Activated CD8-positive, alpha-beta memory T cell treated with anti-CD3 and anti-CD28 coated beads, Interleukin-2, amount 50 U/mL, for 1 hour (primary cell): ENCODE measurements around the gene HOXB13.

Experiments
- DNase-seq: peaks from one replicate; pipeline ENCODE4 v3.0.0-alpha.2; 2020; ENCODE audit errors: extremely low read depth

HOXB13 gene

DNA sequence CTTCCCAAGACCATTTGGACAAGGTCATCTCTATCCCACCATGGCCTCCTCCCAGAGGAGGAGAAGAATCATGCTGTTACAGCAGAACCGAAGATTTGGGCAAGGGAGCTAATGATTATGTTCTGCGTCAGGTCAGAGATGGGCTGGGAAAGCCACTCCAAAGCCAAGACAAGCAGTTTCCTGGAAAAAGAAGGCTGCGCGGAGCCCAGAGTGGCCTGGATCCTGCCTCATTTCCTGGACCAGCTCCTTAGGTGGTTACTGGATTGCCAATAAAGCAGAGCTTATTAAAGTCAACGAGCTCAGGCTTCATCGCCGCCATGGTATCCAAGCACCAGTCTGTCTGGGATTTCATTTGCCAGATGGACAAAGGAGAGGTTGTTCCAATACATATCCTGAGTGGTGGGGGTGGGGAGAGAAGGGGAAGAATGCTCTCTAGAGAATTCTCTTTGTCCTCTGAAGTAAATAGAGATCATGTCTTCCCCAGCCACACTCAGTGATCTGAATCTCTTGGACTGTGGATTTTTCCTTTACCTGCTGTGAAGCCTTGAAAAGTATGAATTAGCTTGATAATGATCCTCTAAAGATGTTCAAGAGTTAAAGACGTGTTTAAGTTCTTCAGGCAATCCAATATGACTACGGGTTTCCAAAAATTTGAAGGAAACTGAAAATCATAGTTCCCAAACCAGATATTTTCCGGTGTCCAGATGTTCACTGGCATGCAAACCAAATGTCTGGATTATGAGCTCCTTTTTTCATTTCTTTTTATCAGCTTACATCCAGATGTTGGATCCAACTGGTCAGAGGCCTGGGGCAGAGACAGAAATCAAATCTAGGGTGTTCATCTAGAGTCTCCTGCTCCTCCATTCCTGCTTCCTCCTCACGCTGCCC is 23.9 kb downstream of the HOXB13 start:
- DNase-seq: no peak

DNA sequence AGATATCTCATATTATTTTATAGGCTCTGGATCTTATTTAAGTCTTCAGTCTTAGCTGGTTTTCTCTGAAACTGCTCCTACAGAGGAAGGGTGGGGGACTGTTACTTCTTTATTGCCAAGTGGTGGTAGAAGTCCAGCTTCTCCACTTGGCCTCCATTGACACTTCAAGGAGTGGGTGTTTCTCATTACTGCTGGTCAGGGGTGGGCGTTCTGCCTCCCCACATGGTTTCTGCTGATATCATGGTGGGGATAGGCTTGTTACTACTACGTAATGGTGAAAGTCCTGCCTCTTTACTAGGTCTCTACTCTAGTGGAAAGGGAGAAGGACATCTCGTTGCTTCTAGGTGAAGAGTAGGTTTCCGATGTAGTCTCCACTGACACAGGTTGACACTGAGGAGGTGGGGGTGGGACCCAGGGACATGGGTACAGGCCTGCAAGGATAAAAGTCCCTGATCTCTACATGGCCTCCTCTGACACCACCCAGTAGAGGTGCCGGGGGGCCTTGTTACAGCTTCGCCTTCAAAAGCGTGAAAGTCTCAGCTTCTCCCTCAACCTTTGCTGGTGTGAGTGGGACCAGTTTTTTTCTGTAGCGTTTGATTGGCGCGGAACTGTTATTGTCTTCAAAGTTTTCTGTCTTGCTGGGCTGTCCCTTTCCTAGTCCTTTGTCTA is 26.6 kb downstream of the HOXB13 start:
- no peak for DNase-seq

DNA sequence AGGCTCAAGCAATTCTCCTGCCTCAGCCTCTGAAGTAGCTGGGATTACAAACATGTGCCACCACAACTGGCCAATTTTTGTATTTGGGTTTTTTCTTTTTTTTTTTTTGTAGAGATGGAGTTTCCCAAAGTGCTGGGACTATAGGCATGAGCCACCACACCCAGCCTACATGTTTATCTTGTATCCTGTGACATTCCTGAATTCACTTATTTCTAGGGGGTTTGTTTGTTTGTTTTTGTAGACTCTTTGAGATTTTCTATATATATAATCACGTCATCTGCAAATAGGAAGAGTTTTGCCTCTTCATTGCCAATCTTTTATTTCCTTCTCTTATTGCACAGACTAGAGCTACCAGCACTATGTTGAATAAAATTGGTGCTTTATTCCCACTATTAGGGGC is 35.4 kb downstream of the HOXB13 start:
- no peak for DNase-seq

DNA sequence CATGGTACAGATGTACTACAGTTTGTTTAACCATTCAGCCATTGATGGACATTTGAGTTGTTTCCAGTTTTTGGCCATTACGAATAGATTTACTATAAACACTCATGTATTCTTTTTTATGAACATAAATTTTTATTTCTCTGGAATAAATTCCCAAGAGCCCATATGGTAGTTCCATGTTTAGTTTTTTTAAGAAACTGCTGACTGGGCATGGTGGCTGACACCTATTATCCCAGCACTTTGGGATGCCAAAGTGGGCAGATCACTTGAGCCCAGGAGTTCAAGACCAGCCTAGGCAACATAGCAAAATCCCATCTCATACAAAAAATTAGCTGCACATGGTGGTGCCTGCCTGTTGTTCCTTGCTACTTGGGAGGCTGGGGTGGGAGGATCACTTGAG is 36.5 kb downstream of the HOXB13 start:
- no peak for DNase-seq

- no peak for DNase-seq
Observed at GRCh38 chr17:48690655-48691054, 37.9 kb downstream of the HOXB13 start.

DNA sequence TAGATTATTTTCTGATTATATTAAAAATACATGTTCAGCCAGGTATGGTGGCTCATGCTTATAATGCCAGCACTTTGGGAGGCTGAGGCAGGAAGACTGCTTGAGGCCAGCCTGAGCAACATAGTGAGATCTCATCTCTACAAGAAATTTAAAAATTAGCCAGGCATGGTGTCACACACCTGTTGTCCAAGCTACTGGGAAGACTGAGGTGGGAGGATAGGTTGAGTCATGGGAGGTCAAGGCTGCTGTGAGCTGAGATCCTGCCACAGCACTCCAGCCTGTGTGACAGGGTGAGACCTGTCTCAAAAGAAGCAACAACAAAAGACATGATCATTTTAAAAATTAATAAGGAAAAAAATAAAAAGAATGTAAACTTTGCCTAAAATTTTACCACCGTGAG is 46.9 kb downstream of the HOXB13 start:
- no peak for DNase-seq

- no peak for DNase-seq
Observed at GRCh38 chr17:48679385-48680096, 49.0 kb downstream of the HOXB13 start.

DNA sequence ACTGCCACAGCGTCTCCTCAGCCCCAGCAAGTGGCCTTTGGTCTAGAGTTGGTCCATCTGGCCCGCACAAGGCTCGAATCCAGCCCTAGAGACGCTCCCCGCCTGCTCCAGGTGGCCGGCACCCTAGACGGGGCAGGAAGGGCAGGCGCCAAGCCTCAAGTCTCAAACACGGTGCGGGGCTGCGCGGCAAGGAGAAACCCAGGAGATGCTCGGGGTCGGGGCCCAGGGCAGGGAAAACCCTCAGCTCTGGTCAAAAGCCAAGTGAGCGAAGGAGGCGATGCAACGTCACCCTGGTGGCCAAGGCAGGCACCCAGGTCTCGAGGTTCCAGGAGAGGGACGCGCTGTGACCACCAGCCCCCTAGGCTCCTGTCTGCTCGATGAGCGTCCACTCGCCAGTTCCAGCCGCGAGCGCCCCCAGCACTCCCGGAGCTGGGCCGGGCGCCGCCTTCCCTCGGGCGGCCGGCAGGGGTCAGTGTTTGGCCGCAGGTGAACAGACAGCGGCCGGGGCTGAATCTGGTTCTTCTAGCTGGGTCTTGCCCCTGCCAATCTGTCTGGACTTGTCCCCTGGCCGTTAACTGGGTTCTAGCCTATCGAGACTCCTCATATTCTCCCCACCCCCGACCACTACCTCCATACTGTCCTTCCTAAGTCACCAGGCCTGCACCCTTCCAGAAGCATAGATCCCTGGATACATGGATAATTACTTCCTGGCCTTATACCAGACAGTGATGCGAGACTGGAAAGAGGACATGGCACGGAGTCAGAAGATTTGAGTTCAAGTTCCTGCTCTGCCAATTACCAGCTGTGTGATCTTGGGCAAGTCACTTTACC is 50.2 kb downstream of the HOXB13 start:
- DNase-seq: no peak

GRCh38 chr17:48676963-48677558 is 51.5 kb downstream of the HOXB13 start:
- DNase-seq: no peak
